ENCODE data around the gene SERPINA5. TPM values are rescaled to one million over a fixed set of nuclear protein-coding genes. Genes with fewer than 3 reads are reported as not detected.

The SERPINA5 gene
- total RNA-seq, 1 experiment from 2014 or later = 0.35 TPM

DNA sequence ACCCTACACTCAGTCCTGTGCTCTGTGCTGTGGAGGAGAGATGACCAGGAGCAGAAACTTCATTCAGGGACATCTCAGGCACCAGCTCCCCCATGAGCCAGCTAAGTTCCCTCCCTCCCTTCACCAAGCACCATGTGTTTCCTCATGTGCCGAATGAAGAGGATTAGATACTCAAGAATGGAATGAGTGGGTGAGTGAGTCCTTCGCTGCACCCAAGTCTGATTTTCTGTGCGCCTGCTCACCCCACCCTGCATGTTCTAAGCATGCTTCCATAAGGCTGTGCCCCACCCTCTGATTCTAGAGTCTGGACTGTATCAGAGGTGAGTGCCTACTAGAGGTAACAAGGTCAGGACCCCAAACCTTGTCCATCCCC lies 12.1 kb downstream of the SERPINA5 start:
- peaks cover 11% of the 10 kb centered on the region for H3K9me3 Mint-ChIP-seq (ENCODE audit: unreplicated experiment)
- intact Hi-C loops (cut with micrococcal nuclease) = no loop called here
- CTCF ChIA-PET = no interaction called here
- BruUV-seq (replicated peaks) = no TSS peak
- no peaks in the 10 kb centered on the region for H3K36me3 Mint-ChIP-seq (ENCODE audit: insufficient read depth, unreplicated experiment)
- H3K4me1 Mint-ChIP-seq (ENCODE audit: insufficient read depth, unreplicated experiment) = peaks cover 8% of the 10 kb centered on the region
- no peak for DNase-seq (ENCODE audit: unreplicated experiment)
- POLR2A ChIA-PET = no interaction called here
- H3K4me3 Mint-ChIP-seq (ENCODE audit: unreplicated experiment) = no peak overlapping the region
- H3K27me3 Mint-ChIP-seq (ENCODE audit: insufficient read depth, unreplicated experiment) = no peaks in the 10 kb centered on the region
- no peak overlapping the region for H3K27ac Mint-ChIP-seq (ENCODE audit: low read depth, unreplicated experiment)
- TF ChIP-seq, protein P1, sequence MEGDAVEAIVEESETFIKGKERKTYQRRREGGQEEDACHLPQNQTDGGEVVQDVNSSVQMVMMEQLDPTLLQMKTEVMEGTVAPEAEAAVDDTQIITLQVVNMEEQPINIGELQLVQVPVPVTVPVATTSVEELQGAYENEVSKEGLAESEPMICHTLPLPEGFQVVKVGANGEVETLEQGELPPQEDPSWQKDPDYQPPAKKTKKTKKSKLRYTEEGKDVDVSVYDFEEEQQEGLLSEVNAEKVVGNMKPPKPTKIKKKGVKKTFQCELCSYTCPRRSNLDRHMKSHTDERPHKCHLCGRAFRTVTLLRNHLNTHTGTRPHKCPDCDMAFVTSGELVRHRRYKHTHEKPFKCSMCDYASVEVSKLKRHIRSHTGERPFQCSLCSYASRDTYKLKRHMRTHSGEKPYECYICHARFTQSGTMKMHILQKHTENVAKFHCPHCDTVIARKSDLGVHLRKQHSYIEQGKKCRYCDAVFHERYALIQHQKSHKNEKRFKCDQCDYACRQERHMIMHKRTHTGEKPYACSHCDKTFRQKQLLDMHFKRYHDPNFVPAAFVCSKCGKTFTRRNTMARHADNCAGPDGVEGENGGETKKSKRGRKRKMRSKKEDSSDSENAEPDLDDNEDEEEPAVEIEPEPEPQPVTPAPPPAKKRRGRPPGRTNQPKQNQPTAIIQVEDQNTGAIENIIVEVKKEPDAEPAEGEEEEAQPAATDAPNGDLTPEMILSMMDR (IDR thresholded peaks at IDR 0.05; ENCODE audit: unreplicated experiment) = no peak

DNA sequence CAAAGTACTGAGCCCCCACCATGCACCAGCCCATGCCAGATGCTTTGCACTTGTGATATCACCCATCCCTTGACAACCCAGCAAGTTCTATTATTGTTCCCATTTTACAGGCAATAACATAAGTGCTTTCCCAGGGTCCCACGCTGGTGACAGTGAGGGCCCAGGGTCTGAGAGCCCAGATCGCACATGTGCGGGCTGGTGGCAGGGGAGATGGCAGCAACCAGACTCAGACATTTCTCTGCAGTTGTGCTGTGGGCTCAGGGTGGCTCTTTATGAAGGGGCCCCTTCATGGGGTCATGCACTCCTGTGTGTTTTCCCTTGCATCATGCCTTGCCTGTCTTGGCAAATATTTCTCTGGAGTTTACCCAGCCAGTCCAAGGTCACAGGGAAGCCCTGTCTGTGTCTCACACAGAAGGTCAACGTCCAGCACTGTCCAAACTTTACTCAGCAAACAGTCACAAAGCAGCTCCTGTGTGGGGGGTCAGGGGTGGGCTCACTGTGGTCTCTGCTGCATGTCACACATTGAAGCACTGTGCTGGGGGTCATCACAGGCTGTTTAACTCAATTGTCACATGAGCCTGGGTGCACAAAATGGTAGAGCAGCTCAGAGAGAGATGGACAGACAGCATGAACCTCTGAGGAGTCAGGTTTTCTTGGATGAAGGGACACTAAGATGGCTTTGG lies 12.7 kb downstream of the SERPINA5 start:
- DNase-seq (ENCODE audit: unreplicated experiment) = no peak
- H3K4me1 Mint-ChIP-seq (ENCODE audit: insufficient read depth, unreplicated experiment) = peaks cover 14% of the 10 kb centered on the region
- no peak overlapping the region for H3K4me3 Mint-ChIP-seq (ENCODE audit: unreplicated experiment)
- POLR2A ChIA-PET = no interaction called here
- CTCF ChIA-PET = interaction anchor here (0.6 kb wide), 1 partner anchor 114 kb away, joined by 6 read pairs; no protein-coding TSS in a partner anchor
- intact Hi-C loops (cut with micrococcal nuclease) = no loop called here
- H3K9me3 Mint-ChIP-seq (ENCODE audit: unreplicated experiment) = peaks cover 11% of the 10 kb centered on the region
- TF ChIP-seq, protein P1 (IDR thresholded peaks at IDR 0.05; ENCODE audit: unreplicated experiment) = no peak
- H3K27ac Mint-ChIP-seq (ENCODE audit: low read depth, unreplicated experiment) = peak overlapping the region; percentile 18
- H3K27me3 Mint-ChIP-seq (ENCODE audit: insufficient read depth, unreplicated experiment) = no peaks in the 10 kb centered on the region
- no TSS peak for BruUV-seq (replicated peaks)
- no peaks in the 10 kb centered on the region for H3K36me3 Mint-ChIP-seq (ENCODE audit: insufficient read depth, unreplicated experiment)

DNA sequence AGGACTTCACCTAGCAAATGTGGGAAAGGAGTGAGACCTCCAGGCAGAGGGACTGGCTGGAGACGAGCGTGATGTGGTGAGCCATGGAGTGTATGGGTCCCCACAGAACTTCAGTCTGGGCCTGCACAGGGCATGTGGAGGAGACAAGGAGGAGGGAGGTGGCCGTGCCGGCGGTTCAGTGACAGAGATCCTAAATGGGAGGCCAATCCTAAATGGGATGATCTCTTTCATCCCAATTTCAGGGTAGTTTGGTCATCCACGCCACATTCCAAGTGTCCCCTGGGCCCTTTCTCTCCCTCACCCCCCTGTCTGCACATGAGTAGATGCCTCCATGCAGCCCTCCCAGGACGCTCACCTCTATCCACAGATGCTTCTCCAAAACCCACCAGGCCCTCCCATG lies 13.2 kb downstream of the SERPINA5 start:
- H3K4me3 Mint-ChIP-seq (ENCODE audit: unreplicated experiment) = no peak overlapping the region
- H3K36me3 Mint-ChIP-seq (ENCODE audit: insufficient read depth, unreplicated experiment) = no peaks in the 10 kb centered on the region
- CTCF ChIA-PET = interaction anchor here (0.6 kb wide), 1 partner anchor 115 kb away, joined by 6 read pairs; no protein-coding TSS in a partner anchor

DNA sequence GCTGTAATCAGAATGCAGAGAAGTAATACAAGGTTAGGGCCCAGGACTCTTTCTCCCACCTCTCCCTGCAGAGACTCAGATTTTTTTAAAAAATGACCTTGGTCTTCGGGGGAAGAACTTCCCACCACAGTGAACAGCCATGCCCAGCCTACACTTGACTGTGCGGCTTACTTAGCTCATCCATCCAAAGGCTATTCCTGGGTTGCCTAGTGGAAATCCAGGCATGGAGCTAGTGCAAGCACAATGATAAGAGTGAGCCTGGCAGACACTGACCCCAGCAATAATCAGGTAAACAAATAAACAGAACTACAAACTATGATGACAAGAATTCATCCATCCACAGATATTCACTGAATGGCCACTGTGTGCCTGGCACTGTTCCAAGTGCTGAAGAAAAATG lies 14.7 kb downstream of the SERPINA5 start:
- Mint-ChIP-seq H3K36me3 (ENCODE audit: insufficient read depth, unreplicated experiment) (no peaks in the 10 kb centered on the region), H3K27me3 (ENCODE audit: insufficient read depth, unreplicated experiment) (no peaks in the 10 kb centered on the region), H3K9me3 (ENCODE audit: unreplicated experiment) (peaks cover 7% of the 10 kb centered on the region), H3K4me1 (ENCODE audit: insufficient read depth, unreplicated experiment) (peaks cover 32% of the 10 kb centered on the region), H3K4me3 (ENCODE audit: unreplicated experiment) (no peak overlapping the region), H3K27ac (ENCODE audit: low read depth, unreplicated experiment) (no peak overlapping the region)
- no peak for DNase-seq (ENCODE audit: unreplicated experiment)
- TF ChIP-seq, protein P1 (IDR thresholded peaks at IDR 0.05; ENCODE audit: unreplicated experiment) = no peak
- POLR2A ChIA-PET = no interaction called here
- CTCF ChIA-PET = interaction anchor here (0.5 to 1.1 kb wide), 3 partner anchors 22 to 107 kb away, joined by 3 to 5 read pairs (median 4); no protein-coding TSS in a partner anchor
- BruUV-seq (replicated peaks) = no TSS peak
- intact Hi-C loops (cut with micrococcal nuclease) = no loop called here

More for the DNA sequence above, 13.2 kb downstream of the SERPINA5 start:
- Mint-ChIP-seq H3K4me1 (ENCODE audit: insufficient read depth, unreplicated experiment) (peaks cover 19% of the 10 kb centered on the region), H3K9me3 (ENCODE audit: unreplicated experiment) (peaks cover 11% of the 10 kb centered on the region), H3K27me3 (ENCODE audit: insufficient read depth, unreplicated experiment) (no peaks in the 10 kb centered on the region), H3K27ac (ENCODE audit: low read depth, unreplicated experiment) (peak overlapping the region; percentile 18)
- intact Hi-C loops (cut with micrococcal nuclease) = no loop called here
- no TSS peak for BruUV-seq (replicated peaks)
- DNase-seq (ENCODE audit: unreplicated experiment) = no peak
- POLR2A ChIA-PET = interaction anchor here (0.7 kb wide), 1 partner anchor 490 kb away, joined by 3 read pairs; no protein-coding TSS in a partner anchor
- TF ChIP-seq, protein P1 (IDR thresholded peaks at IDR 0.05; ENCODE audit: unreplicated experiment) = no peak
